ENCODE results near the gene TUBB6.

GRCh38 chr18:12359515-12359927, 51.5 kb downstream of the TUBB6 start:
- TF ChIP-seq CTCF (IDR thresholded peaks at IDR 0.05) (no peak), POLR2A (IDR thresholded peaks at IDR 0.05) (no peak), EP300 (IDR thresholded peaks at IDR 0.05) (no peak)
